GM12878 (cell line): Measurements from ENCODE around the gene KIAA1143. TPM values are rescaled to one million over a fixed set of nuclear protein-coding genes. Genes with fewer than 3 reads are reported as not detected.

Experiments
- ATAC-seq: fragments of 200-7000 bp; cut with Tn5 transposase; 3 replicates; pipeline ENCODE4 v1.9.1; 2020; ENCODE audit warnings: mild to moderate bottlenecking, moderate library complexity
- BruUV-seq: library from RNA; stranded (reverse); fragments of 400-500 nt; replicated peaks from 2 replicates; lab custom pipeline; 2021; lab: Mats Ljungman, UMichigan
- CTCF ChIA-PET: fragments of 300-600 bp; sonication (Branson Sonifier 250); formaldehyde crosslinking; extraction: SDS; loops from one replicate; lab custom pipeline; 2021; ENCODE audit warnings: inconsistent platforms; lab: Yijun Ruan, JAX
- POLR2A ChIA-PET: fragments of 350-600 bp; formaldehyde crosslinking; extraction: SDS; loops from one replicate; lab custom pipeline; 2021; ENCODE audit warnings: inconsistent platforms; lab: Charles Lee
- RAD21 ChIA-PET: fragments of 300-600 bp; sonication (Branson Sonifier 250); formaldehyde crosslinking; loops from one replicate; lab custom pipeline; 2023; ENCODE audit warnings: antibody characterized with exemption; ENCODE audit not compliant: unreplicated experiment; lab: Charles Lee
- SMC1A ChIA-PET: fragments of 300-600 bp; sonication (Branson Sonifier 250); formaldehyde crosslinking; loops from one replicate; lab custom pipeline; 2023; ENCODE audit not compliant: unreplicated experiment, uncharacterized antibody; lab: Charles Lee
- DNase-seq: peaks from one replicate; pipeline ENCODE4 v3.0.0-alpha.2; 2011; ENCODE audit warnings: low read depth, low spot score
- FAIRE-seq: peaks from 3 replicates; lab custom pipeline; 2011; peaks lifted over from hg19 to GRCh38; lab: Jason Lieb, UNC
- H2AFZ ChIP-seq: 2 replicates; pipeline ENCODE4 v1.6.0; 2011; ENCODE audit warnings: low read depth, low read length, control low read depth; ENCODE audit not compliant: control insufficient read depth
- H3K27ac ChIP-seq: 2 replicates; pipeline ENCODE4 v1.5.1; 2011; ENCODE audit warnings: control low read depth; ENCODE audit not compliant: control insufficient read depth, insufficient read depth
- H3K27me3 ChIP-seq, 2 experiments: replicated peaks in 1 of 2; 2 replicates each; pipeline versions ENCODE4 v1.6.0 to v1.6.1; 2011; ENCODE audit warnings: low read length in 1 of 2; ENCODE audit not compliant: control insufficient read depth in 2 of 2, insufficient read depth in 2 of 2
- H3K36me3 ChIP-seq, 2 experiments: 2 replicates each; pipeline ENCODE4 v1.5.1; 2011; ENCODE audit warnings: low read length in 1 of 2; ENCODE audit not compliant: control insufficient read depth in 2 of 2, insufficient read depth in 2 of 2
- H3K4me1 ChIP-seq: 2 replicates; pipeline ENCODE4 v1.6.1; 2011; ENCODE audit warnings: mild to moderate bottlenecking, low read length, moderate library complexity, mixed read lengths; ENCODE audit not compliant: control insufficient read depth, insufficient read depth
- H3K4me2 ChIP-seq: 2 replicates; pipeline ENCODE4 v1.6.0; 2011; ENCODE audit warnings: control low read depth; ENCODE audit not compliant: control insufficient read depth, insufficient read depth
- H3K4me3 ChIP-seq: fragments of 200-600 bp; sonication (generic); 2 replicates; pipeline ENCODE4 v1.5.1; 2016
- H3K79me2 ChIP-seq: 2 replicates; pipeline ENCODE4 v1.6.0; 2011; ENCODE audit warnings: low read length; ENCODE audit not compliant: control insufficient read depth, insufficient read depth
- H3K9ac ChIP-seq: 2 replicates; pipeline ENCODE4 v1.8.0; 2011; ENCODE audit warnings: low read length, control low read depth, mixed read lengths; ENCODE audit not compliant: control insufficient read depth, insufficient read depth
- H3K9me3 ChIP-seq: replicated peaks from 3 replicates; pipeline ENCODE4 v1.5.1; 2011; ENCODE audit warnings: mild to moderate bottlenecking, low read length; ENCODE audit not compliant: control insufficient read depth, insufficient read depth
- H4K20me1 ChIP-seq: 2 replicates; pipeline ENCODE4 v1.6.0; 2011; ENCODE audit not compliant: control insufficient read depth, insufficient read depth
- BHLHE40 ChIP-seq, 2 experiments: fragments of 450-650 bp in 1 of 2; IDR thresholded peaks; 2 replicates each; pipeline ENCODE4 v1.6.1; 2011 to 2017; ENCODE audit warnings: low read depth in 2 of 2, borderline replicate concordance in 1 of 2, improper control_type of control experiment in 1 of 2, low read length in 1 of 2, mild to moderate bottlenecking in 1 of 2
- ETV6 ChIP-seq, 2 experiments: fragments of 450-650 bp in 1 of 2; IDR thresholded peaks in 1 of 2; conservative IDR thresholded peaks in 1 of 2; 2 replicates each; pipeline ENCODE4 v1.6.1; 2014; ENCODE audit warnings: antibody characterized with exemption in 1 of 2, borderline replicate concordance in 1 of 2, low read depth in 1 of 2, mild to moderate bottlenecking in 1 of 2, moderate library complexity in 1 of 2
- NFIC ChIP-seq: IDR thresholded peaks from 2 replicates; pipeline ENCODE4 v1.6.1; 2012; ENCODE audit warnings: low read depth, mild to moderate bottlenecking, inconsistent platforms, low read length, moderate library complexity
- NFYA ChIP-seq: IDR thresholded peaks from 2 replicates; pipeline ENCODE4 v1.6.1; 2011; ENCODE audit warnings: low read depth, mild to moderate bottlenecking, low read length, improper control_type of control experiment, borderline replicate concordance
- NR2C1 ChIP-seq: fragments of 450-650 bp; IDR thresholded peaks from 2 replicates; pipeline ENCODE4 v1.6.1; 2017; ENCODE audit warnings: antibody characterized with exemption, mild to moderate bottlenecking, moderate library complexity
- YY1 ChIP-seq: IDR thresholded peaks from 2 replicates; pipeline ENCODE4 v1.6.1; 2011; ENCODE audit warnings: low read depth, mild to moderate bottlenecking, low read length
- WGBS: methylation state at CpG from one replicate; pipeline ENCODE4 v1.1.6; 2016; ENCODE audit warnings: low lambda C conversion rate; ENCODE audit not compliant: insufficient replicate concordance, insufficient coverage; ENCODE audit errors: missing lambda C conversion rate; 5-methylcytosine and 5-hydroxymethylcytosine counted together
- in situ Hi-C: fragments of 300-500 bp; cut with MboI; formaldehyde crosslinking; loops from 9 replicates; pipeline ENCODE4 v1.14.3; 2018; ENCODE audit warnings: mixed read lengths
- intact Hi-C: fragments of 100-400 bp; cut with micrococcal nuclease; formaldehyde crosslinking; loops from one replicate; pipeline ENCODE4 v1.14.2; 2022; ENCODE audit not compliant: unreplicated experiment
- polyA plus RNA-seq, 11 experiments: library from polyadenylated mRNA; depleted of rRNA in 4 of 11; unstranded in 6 of 11; stranded (reverse) in 5 of 11; fragments of >200 nt; fragmentation: Nextera tagmentation in 4 of 11; fragmentation: Illumina TruSeq in 1 of 11; extraction: Ambion mirVana in 4 of 11; extraction: Trizol in 1 of 11; gene quantifications; 1 replicate in 1 of 11; 2 replicates in 10 of 11; pipeline versions ENCODE4 v1.2.1 to v1.2.3, GENCODE V29; 2011 to 2016; ENCODE audit warnings: inconsistent platforms in 2 of 11, missing spikeins in 2 of 11, low read depth in 1 of 11
- total RNA-seq, 4 experiments: library from RNA; depleted of rRNA in 3 of 4; stranded (reverse); fragments of >200 nt in 3 of 4; fragmentation: Illumina TruSeq in 1 of 4; extraction: Trizol in 1 of 4; gene quantifications; 2 replicates each; pipeline versions ENCODE4 v1.2.1 to v1.2.3, GENCODE V29; 2013 to 2021
- TF ChIP-seq, protein P1 (sequence below): fragments of 450-650 bp; IDR thresholded peaks from 2 replicates; pipeline ENCODE4 v1.6.1; 2016; ENCODE audit warnings: mild to moderate bottlenecking
- TF ChIP-seq, protein P2 (sequence below): IDR thresholded peaks from 2 replicates; pipeline ENCODE4 v1.6.1; 2012; ENCODE audit warnings: low read depth, low read length, improper control_type of control experiment

Gene KIAA1143
- total and polyA plus RNA-seq, 10 of the 15 experiments (the other 5 are each of a cell fraction or from before 2014, with no cell fraction given) = 11.4 to 37.6 (median 28.4) TPM

DNA sequence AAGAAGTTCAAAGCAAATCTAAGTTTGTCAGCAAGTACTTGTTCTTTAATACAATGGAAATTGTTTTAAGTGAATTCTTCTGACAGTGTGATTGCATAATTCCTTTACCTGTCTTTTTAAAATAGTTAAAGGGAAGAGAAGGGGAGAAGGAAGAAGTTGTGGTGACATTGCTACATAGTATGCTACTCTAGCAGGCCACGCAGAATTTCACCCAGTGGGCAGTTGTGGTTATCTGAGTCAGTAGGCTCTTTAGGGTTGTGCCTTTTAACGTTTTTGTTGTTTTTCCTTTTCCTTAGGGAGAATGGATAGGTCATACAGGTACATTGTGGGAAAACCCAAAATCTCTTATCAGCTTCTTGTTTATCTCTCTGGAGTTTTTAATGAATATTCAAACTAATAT is 40.6 kb upstream of the KIAA1143 start:
- POLR2A ChIA-PET = no interaction called here
- in situ Hi-C loops = no loop called here
- RAD21 ChIA-PET = no interaction called here
- Histone ChIP-seq H3K4me3 (no peak overlapping the region), H2AFZ (no peak overlapping the region), H3K27me3 (no peaks in the 10 kb centered on the region), H3K27ac (no peak overlapping the region), H3K4me1 (no peaks in the 10 kb centered on the region), H4K20me1 (no peaks in the 10 kb centered on the region), H3K36me3 (peaks cover 3% of the 10 kb centered on the region in 2 experiments; a peak in 3 of 4 replicates), H3K4me2 (no peak overlapping the region), H3K9ac (no peak overlapping the region), H3K79me2 (no peaks in the 10 kb centered on the region), H3K9me3 (no peaks in the 10 kb centered on the region)
- no TSS peak for BruUV-seq
- 74% methylated on average over 2 of the region's 2 CpGs for WGBS
- CTCF ChIA-PET = no interaction called here
- ATAC-seq (no peak), FAIRE-seq (no peak), DNase-seq (no peak)
- intact Hi-C loops = no loop called here
- SMC1A ChIA-PET = no interaction called here
- no peak for TF ChIP-seq BHLHE40 (IDR thresholded peaks at IDR 0.05; ENCODE audit: borderline replicate concordance in 1 of 2, low read depth in 2 of 2, low read length in 1 of 2)
- no peak for TF ChIP-seq NR2C1
- no peak for TF ChIP-seq NFIC
- no peak for TF ChIP-seq ETV6 (conservative IDR thresholded peaks at IDR 0.05 in 1 of 2, IDR thresholded peaks at IDR 0.05 in 1 of 2; ENCODE audit: borderline replicate concordance in 1 of 2, low read depth in 1 of 2)
- TF ChIP-seq YY1 = no peak

DNA sequence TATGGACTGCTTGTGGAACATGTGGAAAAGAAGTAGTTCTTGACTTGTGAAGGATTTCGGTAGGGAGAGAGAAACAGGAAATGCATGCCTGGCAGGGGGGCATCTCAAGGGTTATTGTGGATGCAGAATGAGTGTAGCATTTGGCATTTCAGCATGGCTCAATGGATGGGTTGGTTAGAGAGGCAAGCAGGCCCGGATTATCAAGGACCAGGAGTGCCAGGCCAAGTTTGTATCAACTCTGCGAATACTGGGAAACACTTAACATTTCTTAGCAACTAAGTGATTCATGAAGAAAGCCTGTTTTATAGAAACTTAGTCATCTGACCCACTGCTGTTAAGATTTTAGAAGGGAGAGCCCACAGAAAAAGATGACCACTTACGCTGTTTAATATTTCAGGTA is 33.8 kb upstream of the KIAA1143 start:
- ChIA-PET RAD21 (no interaction called here), SMC1A (no interaction called here), POLR2A (no interaction called here), CTCF (no interaction called here)
- H3K27me3 ChIP-seq = no peaks in the 10 kb centered on the region
- no peaks in the 10 kb centered on the region for H4K20me1 ChIP-seq
- in situ Hi-C loops = no loop called here
- H3K27ac ChIP-seq = no peak overlapping the region
- DNase-seq = no peak
- H3K9me3 ChIP-seq = no peaks in the 10 kb centered on the region
- no peaks in the 10 kb centered on the region for H3K79me2 ChIP-seq
- no TSS peak for BruUV-seq
- intact Hi-C loops = no loop called here
- no peak overlapping the region for H3K4me2 ChIP-seq
- no peak overlapping the region for H3K9ac ChIP-seq
- whole genome bisulfite sequencing = 98% methylated on average over 4 of the region's 4 CpGs
- TF ChIP-seq, protein P1, sequence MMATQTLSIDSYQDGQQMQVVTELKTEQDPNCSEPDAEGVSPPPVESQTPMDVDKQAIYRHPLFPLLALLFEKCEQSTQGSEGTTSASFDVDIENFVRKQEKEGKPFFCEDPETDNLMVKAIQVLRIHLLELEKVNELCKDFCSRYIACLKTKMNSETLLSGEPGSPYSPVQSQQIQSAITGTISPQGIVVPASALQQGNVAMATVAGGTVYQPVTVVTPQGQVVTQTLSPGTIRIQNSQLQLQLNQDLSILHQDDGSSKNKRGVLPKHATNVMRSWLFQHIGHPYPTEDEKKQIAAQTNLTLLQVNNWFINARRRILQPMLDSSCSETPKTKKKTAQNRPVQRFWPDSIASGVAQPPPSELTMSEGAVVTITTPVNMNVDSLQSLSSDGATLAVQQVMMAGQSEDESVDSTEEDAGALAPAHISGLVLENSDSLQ = no peak
- TF ChIP-seq, protein P2, sequence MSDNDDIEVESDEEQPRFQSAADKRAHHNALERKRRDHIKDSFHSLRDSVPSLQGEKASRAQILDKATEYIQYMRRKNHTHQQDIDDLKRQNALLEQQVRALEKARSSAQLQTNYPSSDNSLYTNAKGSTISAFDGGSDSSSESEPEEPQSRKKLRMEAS = no peak
- no peak for TF ChIP-seq NFYA
- no peak overlapping the region for H3K4me3 ChIP-seq
- no peak for FAIRE-seq
- no peak for ATAC-seq
- peaks cover 3% of the 10 kb centered on the region in 2 experiments; a peak in 3 of 4 replicates for H3K36me3 ChIP-seq
- no peaks in the 10 kb centered on the region for H3K4me1 ChIP-seq
- H2AFZ ChIP-seq = no peak overlapping the region
